Ectodermal cell (in vitro differentiated cells): Measurements from ENCODE around the gene TARM1.
"Not testable (repeated sequence)": the region's sequence is repeated elsewhere in the genome, so short reads cannot be mapped to it uniquely, and the experiment has no call there.

Source experiments
- H3K27ac ChIP-seq: 2 replicates; pipeline ENCODE4 v1.7.0; 2013; ENCODE audit warnings: mild to moderate bottlenecking, low read depth, low read length; ENCODE audit not compliant: insufficient read depth, poor library complexity, severe bottlenecking
- H3K27me3 ChIP-seq: 2 replicates; pipeline ENCODE4 v1.7.0; 2013; ENCODE audit warnings: mild to moderate bottlenecking, low read length; ENCODE audit not compliant: insufficient read depth, control insufficient read depth, poor library complexity, severe bottlenecking
- H3K36me3 ChIP-seq: one replicate; pipeline ENCODE4 v1.7.0; 2013; ENCODE audit warnings: low read length; ENCODE audit not compliant: control insufficient read depth, insufficient read depth
- H3K4me1 ChIP-seq: one replicate; pipeline ENCODE4 v1.7.0; 2013; ENCODE audit warnings: low read length; ENCODE audit not compliant: control insufficient read depth, insufficient read depth
- H3K4me3 ChIP-seq: 2 replicates; pipeline ENCODE4 v1.7.0; 2013; ENCODE audit warnings: low read depth, low read length, control low read depth; ENCODE audit not compliant: insufficient read depth
- H3K9me3 ChIP-seq: 2 replicates; pipeline ENCODE4 v1.7.0; 2013; ENCODE audit warnings: mild to moderate bottlenecking, low read length, moderate library complexity; ENCODE audit not compliant: control insufficient read depth
- WGBS, 2 experiments: methylation state at CpG; one replicate each; pipeline ENCODE4 v1.1.7; 2013; ENCODE audit warnings: missing lambda C conversion rate in 2 of 2; 5-methylcytosine and 5-hydroxymethylcytosine counted together

Gene TARM1

DNA sequence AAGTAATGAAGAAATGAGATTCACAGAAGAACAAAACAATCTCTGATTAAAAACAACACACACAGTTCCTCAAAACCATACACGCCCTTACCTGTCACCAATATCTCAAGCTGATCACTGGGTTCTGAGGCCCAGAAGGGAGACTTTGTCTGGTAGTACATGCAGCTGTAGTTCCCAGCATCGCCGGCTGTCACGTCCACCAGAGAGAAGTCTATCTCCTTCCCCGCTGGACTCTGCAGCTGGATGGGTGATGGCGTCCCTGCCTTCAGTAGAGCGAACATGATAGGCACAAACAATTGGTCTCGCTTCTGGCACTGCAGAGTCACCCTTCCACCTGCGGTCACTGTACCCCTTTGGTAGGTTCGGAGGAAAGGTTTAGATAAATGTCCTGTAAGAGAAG is 7.3 kb downstream of the TARM1 start:
- no peaks in the 10 kb centered on the region for H3K36me3 ChIP-seq
- H3K27ac ChIP-seq = no peak overlapping the region
- H3K9me3 ChIP-seq = no peaks in the 10 kb centered on the region
- no peaks in the 10 kb centered on the region for H3K27me3 ChIP-seq
- no peaks in the 10 kb centered on the region for H3K4me1 ChIP-seq
- H3K4me3 ChIP-seq = no peak overlapping the region
- 90 to 93% methylated on average over 10 of the region's 10 CpGs for WGBS, 2 experiments

- H3K27ac ChIP-seq = no peak overlapping the region
- no peaks in the 10 kb centered on the region for H3K4me1 ChIP-seq
- no peaks in the 10 kb centered on the region for H3K36me3 ChIP-seq
- WGBS, 2 experiments = 86 to 91% methylated on average over 5 of the region's 5 CpGs
- no peak overlapping the region for H3K4me3 ChIP-seq
- no peaks in the 10 kb centered on the region for H3K27me3 ChIP-seq
- H3K9me3 ChIP-seq = no peaks in the 10 kb centered on the region
Observed at GRCh38 chr19:54069470-54069869, 11.7 kb downstream of the TARM1 start.

DNA sequence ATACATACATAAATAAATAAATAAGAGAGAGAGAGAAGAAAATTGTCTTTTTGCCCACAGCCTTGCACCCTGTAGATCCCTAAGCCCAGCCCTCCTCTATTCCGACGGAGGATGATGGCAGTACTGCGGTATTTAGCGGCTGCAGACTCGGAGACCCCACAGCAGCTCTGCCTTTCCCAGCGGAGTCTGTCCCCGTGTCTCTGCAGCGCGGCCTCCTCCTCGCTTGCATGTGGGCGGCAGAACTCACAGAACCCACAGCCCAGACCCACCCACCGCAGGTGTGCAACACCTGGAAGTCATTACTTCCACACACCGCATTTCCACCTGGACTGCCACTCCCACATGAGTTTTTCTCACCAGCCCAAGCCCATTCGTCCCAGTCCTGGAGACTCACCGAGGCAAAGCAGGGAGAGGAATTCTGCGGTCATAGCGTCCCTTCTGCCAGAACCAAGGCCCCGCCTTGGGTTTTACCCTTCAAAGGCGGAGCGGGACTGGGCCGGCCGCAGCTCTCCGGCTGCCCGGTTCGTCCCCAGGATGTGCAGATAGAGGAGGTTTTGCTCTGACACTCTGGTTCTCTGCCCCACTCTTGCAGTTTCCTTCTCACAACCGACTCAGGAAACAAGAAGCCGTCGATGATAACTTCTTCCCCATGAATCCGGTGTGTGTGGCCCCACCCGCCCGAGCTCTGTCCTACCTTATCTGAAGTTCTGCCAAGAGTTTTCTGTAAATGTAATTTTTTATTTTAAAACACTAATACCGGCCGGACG is 17.6 kb downstream of the TARM1 start, which contains the start of gene VSTM1:
VSTM1 (minus strand) TSS at position 548 of the 767 bp plus-strand sequence; CDS start at position 428, 120 bp downstream.
- 91 to 93% methylated on average over 34 of the region's 34 CpGs for WGBS, 2 experiments
- no peaks in the 10 kb centered on the region for H3K27me3 ChIP-seq
- no peaks in the 10 kb centered on the region for H3K4me1 ChIP-seq
- H3K36me3 ChIP-seq = no peaks in the 10 kb centered on the region
- no peak within 1 kb of the TSS for H3K4me3 ChIP-seq
- no peak within 1 kb of the TSS for H3K27ac ChIP-seq
- H3K9me3 ChIP-seq = no peaks in the 10 kb centered on the region

GRCh38 chr19:54062643-54063042 is 18.5 kb downstream of the TARM1 start:
- H3K9me3 ChIP-seq = no peaks in the 10 kb centered on the region
- no peak overlapping the region for H3K4me3 ChIP-seq
- 89 to 93% methylated on average over 9 of the region's 9 CpGs for WGBS, 2 experiments
- no peaks in the 10 kb centered on the region for H3K27me3 ChIP-seq
- no peak overlapping the region for H3K27ac ChIP-seq
- H3K4me1 ChIP-seq = no peaks in the 10 kb centered on the region
- H3K36me3 ChIP-seq = no peaks in the 10 kb centered on the region

GRCh38 chr19:54047616-54048015 is 33.5 kb downstream of the TARM1 start:
- H3K27me3 ChIP-seq = peaks cover 8% of the 10 kb centered on the region
- H3K27ac ChIP-seq = no peak overlapping the region
- H3K36me3 ChIP-seq = no peaks in the 10 kb centered on the region
- no peaks in the 10 kb centered on the region for H3K4me1 ChIP-seq
- H3K4me3 ChIP-seq = no peak overlapping the region
- WGBS, 2 experiments = 94 to 97% methylated on average over 4 of the region's 4 CpGs
- H3K9me3 ChIP-seq = no peaks in the 10 kb centered on the region

- no peaks in the 10 kb centered on the region for H3K4me1 ChIP-seq
- peaks cover 8% of the 10 kb centered on the region for H3K27me3 ChIP-seq
- H3K4me3 ChIP-seq = no peak overlapping the region
- H3K9me3 ChIP-seq = no peaks in the 10 kb centered on the region
- H3K36me3 ChIP-seq = no peaks in the 10 kb centered on the region
- 82 to 92% methylated on average over 2 of the region's 2 CpGs for WGBS, 2 experiments
- no peak overlapping the region for H3K27ac ChIP-seq
Observed at GRCh38 chr19:54045771-54046170, 35.4 kb downstream of the TARM1 start.

DNA sequence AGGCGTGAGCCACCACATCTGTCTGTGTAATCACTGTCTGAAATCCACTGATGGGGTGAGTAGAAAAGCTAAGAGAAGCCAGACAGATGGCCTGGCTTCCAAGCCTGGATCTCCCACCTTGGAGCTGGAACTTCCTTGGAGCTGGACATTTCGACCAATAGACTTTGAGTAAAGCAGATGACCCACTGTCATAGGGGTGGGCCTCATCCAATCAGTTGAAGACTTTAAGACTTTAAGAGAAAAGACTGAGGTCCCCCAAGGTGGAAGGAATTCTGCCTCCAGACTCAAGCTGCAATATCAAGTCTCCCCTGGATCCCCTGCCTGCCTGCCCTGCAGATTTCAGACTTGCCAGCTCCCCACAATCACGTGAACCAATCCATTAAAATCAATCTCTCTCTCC is 38.2 kb downstream of the TARM1 start:
- Histone ChIP-seq H3K36me3 (no peaks in the 10 kb centered on the region), H3K9me3 (no peaks in the 10 kb centered on the region), H3K4me3 (no peak overlapping the region), H3K27ac (no peak overlapping the region), H3K4me1 (no peaks in the 10 kb centered on the region), H3K27me3 (peaks cover 8% of the 10 kb centered on the region)
- 90 to 92% methylated on average over 2 to 3 of the region's 3 CpGs for WGBS, 2 experiments

- Histone ChIP-seq H3K27me3 (peaks cover 8% of the 10 kb centered on the region), H3K36me3 (no peaks in the 10 kb centered on the region), H3K9me3 (no peaks in the 10 kb centered on the region), H3K4me3 (no peak overlapping the region), H3K4me1 (no peaks in the 10 kb centered on the region), H3K27ac (no peak overlapping the region)
- 72 to 76% methylated on average over 8 to 9 of the region's 9 CpGs for WGBS, 2 experiments
Observed at GRCh38 chr19:54041969-54042606, 39.1 kb downstream of the TARM1 start.

DNA sequence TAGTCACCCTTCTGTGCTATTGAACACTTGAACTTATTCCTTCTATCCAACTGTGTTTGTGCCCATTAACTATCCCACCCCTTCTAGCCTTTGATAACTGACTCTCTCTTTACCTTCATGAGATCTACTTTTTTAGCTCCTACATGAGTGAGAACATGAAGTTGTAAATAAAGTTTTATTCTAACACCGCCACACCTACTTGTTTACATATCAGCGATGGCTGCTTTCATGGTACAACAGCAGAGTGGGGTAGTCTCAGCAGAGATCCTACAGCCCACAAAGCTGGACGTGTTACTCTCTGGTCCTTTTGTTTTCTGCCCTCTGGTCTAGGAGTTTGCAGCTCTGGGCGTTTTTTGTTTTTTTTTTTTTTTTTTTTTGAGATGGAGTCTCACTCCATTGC is 41.2 kb downstream of the TARM1 start:
- H3K4me1 ChIP-seq = peaks cover 7% of the 10 kb centered on the region
- no peaks in the 10 kb centered on the region for H3K36me3 ChIP-seq
- no peak overlapping the region for H3K4me3 ChIP-seq
- H3K27me3 ChIP-seq = no peaks in the 10 kb centered on the region
- WGBS, 2 experiments = 94% methylated on average over 4 of the region's 4 CpGs
- no peaks in the 10 kb centered on the region for H3K9me3 ChIP-seq
- no peak overlapping the region for H3K27ac ChIP-seq

- not testable (repeated sequence) for H3K9me3 ChIP-seq, H3K4me1 ChIP-seq, H3K27ac ChIP-seq, H3K27me3 ChIP-seq, H3K4me3 ChIP-seq, H3K36me3 ChIP-seq
- 56 to 69% methylated on average over 5 of the region's 5 CpGs for WGBS, 2 experiments
Observed at GRCh38 chr19:54036542-54036941, 44.6 kb downstream of the TARM1 start.
